H9 (cell line): Measurements from ENCODE around the gene MMS19. TPM values are rescaled to one million over a fixed set of nuclear protein-coding genes. Genes with fewer than 3 reads are reported as not detected.
A peak's percentile ranks its signal among the peaks of the same experiment; 100 is the strongest.

ENCODE experiments used
- DNase-seq: peaks from one replicate; pipeline ENCODE4 v3.0.0-alpha.2; 2017
- H2AFZ ChIP-seq: one replicate; pipeline ENCODE4 v1.6.1; 2013; ENCODE audit warnings: mild to moderate bottlenecking, low read length, control low read depth, moderate library complexity
- H2AK5ac ChIP-seq: 2 replicates; pipeline ENCODE4 v1.6.1; 2013; ENCODE audit warnings: low read length, control low read depth, mixed read lengths; ENCODE audit not compliant: insufficient read length
- H2BK120ac ChIP-seq: one replicate; pipeline ENCODE4 v1.6.1; 2013; ENCODE audit warnings: low read depth, mild to moderate bottlenecking, low read length, control low read depth, inconsistent platforms; ENCODE audit not compliant: poor library complexity, severe bottlenecking
- H2BK12ac ChIP-seq: 2 replicates; pipeline ENCODE4 v1.6.1; 2013; ENCODE audit warnings: low read length, control low read depth, mixed read lengths, low read depth; ENCODE audit not compliant: insufficient read length
- H2BK15ac ChIP-seq: 2 replicates; pipeline ENCODE4 v1.6.1; 2013; ENCODE audit warnings: low read depth, low read length, control low read depth
- H2BK20ac ChIP-seq: one replicate; pipeline ENCODE4 v1.6.1; 2013; ENCODE audit warnings: low read depth, mild to moderate bottlenecking, low read length, control low read depth, inconsistent platforms; ENCODE audit not compliant: poor library complexity, severe bottlenecking
- H2BK5ac ChIP-seq: 2 replicates; pipeline ENCODE4 v1.6.1; 2013; ENCODE audit warnings: low read length, control low read depth, mixed read lengths; ENCODE audit not compliant: insufficient read length
- H3K14ac ChIP-seq: 2 replicates; pipeline ENCODE4 v1.6.1; 2013; ENCODE audit warnings: low read length, control low read depth; ENCODE audit not compliant: insufficient read depth
- H3K18ac ChIP-seq: 2 replicates; pipeline ENCODE4 v1.6.1; 2013; ENCODE audit warnings: low read depth, mild to moderate bottlenecking, mixed read lengths, low read length, control low read depth; ENCODE audit not compliant: insufficient read length
- H3K23ac ChIP-seq: 2 replicates; pipeline ENCODE4 v1.6.1; 2013; ENCODE audit warnings: low read length, control low read depth, mixed read lengths, low read depth; ENCODE audit not compliant: insufficient read length
- H3K23me2 ChIP-seq: 2 replicates; pipeline ENCODE4 v1.6.1; 2013; ENCODE audit warnings: low read depth, mild to moderate bottlenecking, mixed read lengths, low read length, control low read depth; ENCODE audit not compliant: insufficient read length, poor library complexity, severe bottlenecking
- H3K27ac ChIP-seq: 2 replicates; pipeline ENCODE4 v1.5.1; 2013; ENCODE audit warnings: low read length, control low read depth, mixed read lengths, low read depth; ENCODE audit not compliant: insufficient read length
- H3K27me3 ChIP-seq: 2 replicates; pipeline ENCODE4 v1.6.1; 2013; ENCODE audit warnings: low read length, control low read depth, inconsistent platforms; ENCODE audit not compliant: insufficient read depth
- H3K4ac ChIP-seq: 2 replicates; pipeline ENCODE4 v1.6.1; 2013; ENCODE audit warnings: low read depth, mild to moderate bottlenecking, control low read depth, inconsistent platforms, low read length, moderate library complexity
- H3K4me1 ChIP-seq: 2 replicates; pipeline ENCODE4 v1.6.1; 2013; ENCODE audit warnings: low read length, control low read depth, inconsistent platforms; ENCODE audit not compliant: insufficient read depth
- H3K4me2 ChIP-seq: 2 replicates; pipeline ENCODE4 v1.6.1; 2013; ENCODE audit warnings: low read length, control low read depth, mixed read lengths; ENCODE audit not compliant: insufficient read length, insufficient read depth
- H3K56ac ChIP-seq: 2 replicates; pipeline ENCODE4 v1.6.1; 2013; ENCODE audit warnings: low read depth, mild to moderate bottlenecking, mixed read lengths, low read length, control low read depth; ENCODE audit not compliant: insufficient read length
- H3K79me1 ChIP-seq: 2 replicates; pipeline ENCODE4 v1.6.1; 2013; ENCODE audit warnings: low read depth, mild to moderate bottlenecking, moderate library complexity, low read length, control low read depth, inconsistent platforms; ENCODE audit not compliant: insufficient read depth, poor library complexity, severe bottlenecking
- H3K79me2 ChIP-seq: 2 replicates; pipeline ENCODE4 v1.6.1; 2013; ENCODE audit warnings: low read length, control low read depth, inconsistent platforms; ENCODE audit not compliant: insufficient read depth
- H3K9ac ChIP-seq: 2 replicates; pipeline ENCODE4 v1.6.1; 2013; ENCODE audit warnings: low read length, control low read depth, mixed read lengths; ENCODE audit not compliant: insufficient read length; ENCODE audit errors: extremely low read depth
- H3K9me3 ChIP-seq: one replicate; pipeline ENCODE4 v1.6.1; 2013; ENCODE audit warnings: low read depth, low read length, inconsistent platforms; ENCODE audit not compliant: control insufficient read depth
- H3T11ph ChIP-seq: one replicate; pipeline ENCODE4 v1.6.1; 2013; ENCODE audit warnings: mild to moderate bottlenecking, low read length, control low read depth, inconsistent platforms
- H4K20me1 ChIP-seq: one replicate; pipeline ENCODE4 v1.6.1; 2013; ENCODE audit not compliant: control insufficient read depth, insufficient read length, insufficient read depth
- H4K5ac ChIP-seq: 2 replicates; pipeline ENCODE4 v1.6.1; 2013; ENCODE audit warnings: low read depth, mild to moderate bottlenecking, mixed read lengths, low read length, control low read depth; ENCODE audit not compliant: insufficient read length
- H4K8ac ChIP-seq: replicated peaks from 2 replicates; pipeline ENCODE4 v1.6.1; 2013; ENCODE audit warnings: low read length, control low read depth, mixed read lengths, low read depth; ENCODE audit not compliant: insufficient read length
- H4K91ac ChIP-seq: 2 replicates; pipeline ENCODE4 v1.6.1; 2013; ENCODE audit warnings: low read depth, mild to moderate bottlenecking, moderate library complexity, mixed read lengths, low read length, control low read depth; ENCODE audit not compliant: insufficient read length
- H3K27ac Mint-ChIP-seq, 3 experiments: 2 replicates in 2 of 3; 3 replicates in 1 of 3; pipeline ENCODE4 v1.8.0; 2020 to 2021; ENCODE audit warnings: mixed read lengths in 3 of 3, mild to moderate bottlenecking in 1 of 3, moderate library complexity in 1 of 3
- H3K27me3 Mint-ChIP-seq: 2 replicates; pipeline ENCODE4 v1.8.0; 2021; ENCODE audit warnings: low read depth, mild to moderate bottlenecking, moderate library complexity, mixed read lengths
- H3K36me3 Mint-ChIP-seq, 3 experiments: 2 replicates in 2 of 3; 3 replicates in 1 of 3; pipeline ENCODE4 v1.8.0; 2020 to 2021; ENCODE audit warnings: low read depth in 3 of 3, mixed read lengths in 3 of 3; ENCODE audit not compliant: insufficient read depth in 1 of 3
- H3K4me1 Mint-ChIP-seq, 2 experiments: 2 replicates each; pipeline ENCODE4 v1.8.0; 2020; ENCODE audit warnings: mixed read lengths in 2 of 2
- H3K4me3 Mint-ChIP-seq, 2 experiments: 2 replicates in 1 of 2; 3 replicates in 1 of 2; pipeline ENCODE4 v1.8.0; 2020 to 2021; ENCODE audit warnings: mild to moderate bottlenecking in 2 of 2, mixed read lengths in 2 of 2, moderate library complexity in 1 of 2
- H3K9me3 Mint-ChIP-seq, 2 experiments: 2 replicates in 1 of 2; 3 replicates in 1 of 2; pipeline ENCODE4 v1.8.0; 2020; ENCODE audit warnings: mild to moderate bottlenecking in 2 of 2, mixed read lengths in 2 of 2, moderate library complexity in 1 of 2
- WGBS: extraction: QIAGEN DNeasy Blood & Tissue Kit; methylation state at CpG from one replicate; pipeline ENCODE4 v1.1.7; 2013; ENCODE audit warnings: missing lambda C conversion rate, low lambda C conversion rate, mixed read lengths; ENCODE audit not compliant: insufficient read length; ENCODE audit errors: extremely low coverage; 5-methylcytosine and 5-hydroxymethylcytosine counted together
- total RNA-seq: library from RNA; stranded (reverse); gene quantifications from 2 replicates; pipeline ENCODE4 v1.2.1, GENCODE V29; 2021
- TF ChIP-seq, protein P1 (sequence below): fragments of 200-600 bp; sonication (generic); conservative IDR thresholded peaks from 3 replicates; pipeline ENCODE4 v1.8.0; 2021; ENCODE audit warnings: antibody characterized with exemption, mild to moderate bottlenecking

MMS19 gene
- total RNA-seq, 1 experiment from 2014 or later: 102 TPM

DNA sequence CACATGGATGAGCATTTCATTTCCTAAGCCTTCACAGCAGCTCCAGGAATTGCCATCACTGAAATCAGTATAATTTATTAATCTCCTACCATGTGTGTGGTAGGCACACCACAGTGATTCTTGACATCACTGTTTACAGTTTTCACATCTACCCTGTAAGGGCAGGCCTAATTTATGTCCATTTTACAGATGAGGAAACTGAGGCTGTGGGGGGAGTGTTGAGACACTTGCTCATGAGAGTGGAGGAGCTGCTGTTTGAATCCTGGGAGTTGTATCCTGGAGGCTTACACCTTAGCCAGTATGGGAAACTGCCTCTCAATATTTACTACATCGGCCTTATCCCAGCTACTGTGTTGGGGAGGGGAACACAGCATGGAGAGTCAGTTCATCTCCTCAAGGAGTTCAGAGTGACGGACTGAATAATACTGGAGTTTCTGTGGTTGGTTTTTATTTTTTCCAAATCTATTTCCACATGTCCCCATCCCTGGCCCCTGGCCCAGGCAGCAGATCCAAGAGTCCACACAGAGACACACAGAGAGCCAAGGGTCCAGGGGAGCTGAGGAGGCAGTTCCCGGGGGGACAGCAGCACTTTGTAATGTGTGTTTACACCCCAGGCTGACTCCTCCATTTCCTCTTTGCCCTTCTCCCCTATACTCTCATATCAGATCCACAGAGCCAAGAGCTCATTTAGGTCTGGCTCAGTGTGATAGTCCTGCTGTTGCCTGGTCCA, 13.7 kb upstream of the MMS19 start:
- Histone ChIP-seq H3K23ac (no peak overlapping the region), H2BK5ac (no peak overlapping the region), H3K27ac (no peak overlapping the region), H3K4me1 (no peaks in the 10 kb centered on the region), H2BK20ac (no peak overlapping the region), H3K27me3 (no peaks in the 10 kb centered on the region), H3K4ac (no peak overlapping the region), H2BK12ac (no peak overlapping the region), H3K9me3 (no peaks in the 10 kb centered on the region), H2AK5ac (no peak overlapping the region), H4K91ac (no peak overlapping the region), H2AFZ (no peak overlapping the region), H3K18ac (no peak overlapping the region), H2BK120ac (no peak overlapping the region), H4K20me1 (no peaks in the 10 kb centered on the region), H3K4me2 (no peak overlapping the region), H2BK15ac (no peak overlapping the region), H3K56ac (no peak overlapping the region), H3K79me2 (no peaks in the 10 kb centered on the region), H3K23me2 (no peaks in the 10 kb centered on the region), H3K79me1 (no peaks in the 10 kb centered on the region), H3K9ac (no peak overlapping the region), H3T11ph (no peak overlapping the region), H3K14ac (no peak overlapping the region), H4K8ac (no peak overlapping the region), H4K5ac (no peak overlapping the region)
- H3K36me3 Mint-ChIP-seq: no peaks in the 10 kb centered on the region
- H3K9me3 Mint-ChIP-seq: no peaks in the 10 kb centered on the region
- no peaks in the 10 kb centered on the region for H3K27me3 Mint-ChIP-seq
- TF ChIP-seq, protein P1, sequence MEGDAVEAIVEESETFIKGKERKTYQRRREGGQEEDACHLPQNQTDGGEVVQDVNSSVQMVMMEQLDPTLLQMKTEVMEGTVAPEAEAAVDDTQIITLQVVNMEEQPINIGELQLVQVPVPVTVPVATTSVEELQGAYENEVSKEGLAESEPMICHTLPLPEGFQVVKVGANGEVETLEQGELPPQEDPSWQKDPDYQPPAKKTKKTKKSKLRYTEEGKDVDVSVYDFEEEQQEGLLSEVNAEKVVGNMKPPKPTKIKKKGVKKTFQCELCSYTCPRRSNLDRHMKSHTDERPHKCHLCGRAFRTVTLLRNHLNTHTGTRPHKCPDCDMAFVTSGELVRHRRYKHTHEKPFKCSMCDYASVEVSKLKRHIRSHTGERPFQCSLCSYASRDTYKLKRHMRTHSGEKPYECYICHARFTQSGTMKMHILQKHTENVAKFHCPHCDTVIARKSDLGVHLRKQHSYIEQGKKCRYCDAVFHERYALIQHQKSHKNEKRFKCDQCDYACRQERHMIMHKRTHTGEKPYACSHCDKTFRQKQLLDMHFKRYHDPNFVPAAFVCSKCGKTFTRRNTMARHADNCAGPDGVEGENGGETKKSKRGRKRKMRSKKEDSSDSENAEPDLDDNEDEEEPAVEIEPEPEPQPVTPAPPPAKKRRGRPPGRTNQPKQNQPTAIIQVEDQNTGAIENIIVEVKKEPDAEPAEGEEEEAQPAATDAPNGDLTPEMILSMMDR: no peak
- H3K27ac Mint-ChIP-seq: 0 out of 7 replicates have a peak overlapping the region, but pooled peaks of 1 of the 3 experiments have one; percentile 55
- peaks cover 25 to 26% of the 10 kb centered on the region in 2 experiments for H3K4me1 Mint-ChIP-seq
- no peak overlapping the region for H3K4me3 Mint-ChIP-seq
- DNase-seq: no peak
- WGBS: no CpG with 5 or more reads among the region's 3 CpGs
